ENCODE data around the gene GABRB1. TPM values are rescaled to one million over a fixed set of nuclear protein-coding genes. Genes with fewer than 3 reads are reported as not detected.

Gene GABRB1
- total and polyA plus RNA-seq, 5 donors from 2014 or later, result not detected

- H3K9me3 Mint-ChIP-seq, result peaks cover 0 to 3% (median 0%) of the 10 kb centered on the region in 7 donors
- H3K27me3 ChIP-seq (ENCODE audit: control insufficient read depth, insufficient read depth, low read length), result no peaks in the 10 kb centered on the region
- DNase-seq, result no peak
- H3K4me3 Mint-ChIP-seq, result no peak overlapping the region
- ATAC-seq (ENCODE audit: low read depth in 2 of 2), result no peak
- no peak overlapping the region for H3K4me3 ChIP-seq (ENCODE audit: low read depth, low read length)
- no peaks in the 10 kb centered on the region for H3K27me3 Mint-ChIP-seq
- H3K4me1 Mint-ChIP-seq, result no peaks in the 10 kb centered on the region
- H3K36me3 Mint-ChIP-seq, result no peaks in the 10 kb centered on the region
- H3K27ac ChIP-seq (ENCODE audit: insufficient read depth, low read length, poor library complexity, severe bottlenecking), result no peak overlapping the region
- H3K4me1 ChIP-seq (ENCODE audit: control insufficient read depth, insufficient read depth, low read length, poor library complexity, severe bottlenecking), result no peaks in the 10 kb centered on the region
- H3K27ac Mint-ChIP-seq, result no peak overlapping the region
- H3K9me3 ChIP-seq (ENCODE audit: control insufficient read depth in 2 of 2, low read length in 2 of 2), result no peaks in the 10 kb centered on the region
- H3K36me3 ChIP-seq (ENCODE audit: control insufficient read depth, insufficient read depth, low read length), result no peaks in the 10 kb centered on the region
These were observed 167.4 kb downstream of the GABRB1 start for GRCh38 chr4:47198791-47199190.

DNA sequence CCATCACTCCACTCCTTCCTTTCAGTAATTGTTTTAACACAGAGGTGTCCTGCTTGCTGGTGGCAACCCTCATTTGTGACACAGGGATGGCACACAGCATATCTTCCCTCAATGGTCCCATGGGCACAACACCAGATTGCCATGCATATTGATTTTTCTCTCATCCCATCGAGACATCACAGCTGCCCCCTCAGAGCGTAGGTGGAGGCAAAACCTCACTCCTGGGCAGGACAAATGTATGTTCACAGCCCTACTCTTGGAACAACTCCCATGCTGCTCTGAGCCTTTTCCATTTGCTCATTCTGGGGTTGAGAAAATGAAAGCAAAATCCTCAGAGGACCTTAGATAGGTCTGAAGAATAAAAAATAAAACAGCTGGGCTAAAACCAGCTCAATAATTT, 172.2 kb downstream of the GABRB1 start:
- no peak overlapping the region for H3K4me3 ChIP-seq (ENCODE audit: low read depth, low read length)
- Mint-ChIP-seq H3K36me3 (no peaks in the 10 kb centered on the region), H3K4me3 (no peak overlapping the region), H3K27me3 (no peaks in the 10 kb centered on the region), H3K9me3 (peaks cover 0 to 4% (median 2%) of the 10 kb centered on the region in 7 donors), H3K27ac (no peak overlapping the region), H3K4me1 (no peaks in the 10 kb centered on the region)
- H3K9me3 ChIP-seq (ENCODE audit: control insufficient read depth in 2 of 2, low read length in 2 of 2), result no peaks in the 10 kb centered on the region
- H3K27ac ChIP-seq (ENCODE audit: insufficient read depth, low read length, poor library complexity, severe bottlenecking), result no peak overlapping the region
- ATAC-seq (ENCODE audit: low read depth in 2 of 2), result no peak
- H3K27me3 ChIP-seq (ENCODE audit: control insufficient read depth, insufficient read depth, low read length), result no peaks in the 10 kb centered on the region
- no peaks in the 10 kb centered on the region for H3K4me1 ChIP-seq (ENCODE audit: control insufficient read depth, insufficient read depth, low read length, poor library complexity, severe bottlenecking)
- H3K36me3 ChIP-seq (ENCODE audit: control insufficient read depth, insufficient read depth, low read length), result no peaks in the 10 kb centered on the region
- no peak for DNase-seq

GRCh38 chr4:47207555-47207954, 176.2 kb downstream of the GABRB1 start:
- Mint-ChIP-seq H3K36me3 (no peaks in the 10 kb centered on the region), H3K27me3 (no peaks in the 10 kb centered on the region), H3K4me1 (no peaks in the 10 kb centered on the region), H3K9me3 (peaks cover 0 to 4% (median 0%) of the 10 kb centered on the region in 7 donors), H3K27ac (no peak overlapping the region), H3K4me3 (no peak overlapping the region)
- Histone ChIP-seq H3K9me3 (ENCODE audit: control insufficient read depth in 2 of 2, low read length in 2 of 2) (no peaks in the 10 kb centered on the region), H3K36me3 (ENCODE audit: control insufficient read depth, insufficient read depth, low read length) (no peaks in the 10 kb centered on the region), H3K27ac (ENCODE audit: insufficient read depth, low read length, poor library complexity, severe bottlenecking) (no peak overlapping the region), H3K4me3 (ENCODE audit: low read depth, low read length) (no peak overlapping the region), H3K27me3 (ENCODE audit: control insufficient read depth, insufficient read depth, low read length) (no peaks in the 10 kb centered on the region), H3K4me1 (ENCODE audit: control insufficient read depth, insufficient read depth, low read length, poor library complexity, severe bottlenecking) (no peaks in the 10 kb centered on the region)
- ATAC-seq (ENCODE audit: low read depth in 2 of 2) (no peak), DNase-seq (no peak)

GRCh38 chr4:47209833-47210232, 178.5 kb downstream of the GABRB1 start:
- Histone ChIP-seq H3K27me3 (ENCODE audit: control insufficient read depth, insufficient read depth, low read length) (no peaks in the 10 kb centered on the region), H3K9me3 (ENCODE audit: control insufficient read depth in 2 of 2, low read length in 2 of 2) (no peaks in the 10 kb centered on the region), H3K4me1 (ENCODE audit: control insufficient read depth, insufficient read depth, low read length, poor library complexity, severe bottlenecking) (no peaks in the 10 kb centered on the region), H3K4me3 (ENCODE audit: low read depth, low read length) (no peak overlapping the region), H3K27ac (ENCODE audit: insufficient read depth, low read length, poor library complexity, severe bottlenecking) (no peak overlapping the region), H3K36me3 (ENCODE audit: control insufficient read depth, insufficient read depth, low read length) (no peaks in the 10 kb centered on the region)
- Mint-ChIP-seq H3K4me1 (no peaks in the 10 kb centered on the region), H3K36me3 (no peaks in the 10 kb centered on the region), H3K4me3 (no peak overlapping the region), H3K9me3 (peaks cover 0 to 2% (median 0%) of the 10 kb centered on the region in 7 donors), H3K27ac (no peak overlapping the region), H3K27me3 (no peaks in the 10 kb centered on the region)
- ATAC-seq (ENCODE audit: low read depth in 2 of 2) (no peak), DNase-seq (no peak)

DNA sequence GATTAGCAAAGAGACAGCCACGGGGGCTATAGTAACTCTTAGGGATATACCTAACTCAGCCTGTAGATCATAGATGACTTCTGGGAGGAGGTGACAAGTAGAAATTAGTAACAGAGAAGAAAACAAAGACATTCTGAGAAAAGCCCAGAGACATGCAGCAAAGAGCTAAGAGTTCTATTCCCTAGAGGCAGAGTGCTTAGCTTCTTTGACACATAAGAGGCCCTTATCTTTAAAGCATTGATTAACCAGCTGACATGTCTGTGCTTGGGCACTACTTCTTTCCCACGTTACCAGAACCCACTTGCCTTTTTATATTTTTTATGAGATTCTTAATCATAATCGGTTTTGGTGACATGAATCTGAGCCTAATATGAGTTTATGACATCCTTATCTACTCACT, 179.5 kb downstream of the GABRB1 start:
- ATAC-seq (ENCODE audit: low read depth in 2 of 2), result no peak
- Mint-ChIP-seq H3K27ac (no peak overlapping the region), H3K4me1 (no peaks in the 10 kb centered on the region), H3K9me3 (peaks cover 0 to 2% (median 0%) of the 10 kb centered on the region in 7 donors), H3K4me3 (no peak overlapping the region), H3K27me3 (no peaks in the 10 kb centered on the region), H3K36me3 (no peaks in the 10 kb centered on the region)
- H3K36me3 ChIP-seq (ENCODE audit: control insufficient read depth, insufficient read depth, low read length), result no peaks in the 10 kb centered on the region
- no peaks in the 10 kb centered on the region for H3K4me1 ChIP-seq (ENCODE audit: control insufficient read depth, insufficient read depth, low read length, poor library complexity, severe bottlenecking)
- no peak for DNase-seq
- no peak overlapping the region for H3K27ac ChIP-seq (ENCODE audit: insufficient read depth, low read length, poor library complexity, severe bottlenecking)
- no peaks in the 10 kb centered on the region for H3K9me3 ChIP-seq (ENCODE audit: control insufficient read depth in 2 of 2, low read length in 2 of 2)
- H3K27me3 ChIP-seq (ENCODE audit: control insufficient read depth, insufficient read depth, low read length), result no peaks in the 10 kb centered on the region
- H3K4me3 ChIP-seq (ENCODE audit: low read depth, low read length), result no peak overlapping the region

GRCh38 chr4:47213106-47213505, 181.7 kb downstream of the GABRB1 start:
- Histone ChIP-seq H3K9me3 (ENCODE audit: control insufficient read depth in 2 of 2, low read length in 2 of 2) (no peaks in the 10 kb centered on the region), H3K4me1 (ENCODE audit: control insufficient read depth, insufficient read depth, low read length, poor library complexity, severe bottlenecking) (no peaks in the 10 kb centered on the region), H3K27me3 (ENCODE audit: control insufficient read depth, insufficient read depth, low read length) (no peaks in the 10 kb centered on the region), H3K27ac (ENCODE audit: insufficient read depth, low read length, poor library complexity, severe bottlenecking) (no peak overlapping the region), H3K4me3 (ENCODE audit: low read depth, low read length) (no peak overlapping the region), H3K36me3 (ENCODE audit: control insufficient read depth, insufficient read depth, low read length) (no peaks in the 10 kb centered on the region)
- H3K27ac Mint-ChIP-seq, result no peak overlapping the region
- no peak overlapping the region for H3K4me3 Mint-ChIP-seq
- no peak for DNase-seq
- H3K27me3 Mint-ChIP-seq, result peaks cover 4% of the 10 kb centered on the region
- no peak for ATAC-seq (ENCODE audit: low read depth in 2 of 2)
- H3K9me3 Mint-ChIP-seq, result no peaks in the 10 kb centered on the region
- H3K36me3 Mint-ChIP-seq, result no peaks in the 10 kb centered on the region
- no peaks in the 10 kb centered on the region for H3K4me1 Mint-ChIP-seq

DNA sequence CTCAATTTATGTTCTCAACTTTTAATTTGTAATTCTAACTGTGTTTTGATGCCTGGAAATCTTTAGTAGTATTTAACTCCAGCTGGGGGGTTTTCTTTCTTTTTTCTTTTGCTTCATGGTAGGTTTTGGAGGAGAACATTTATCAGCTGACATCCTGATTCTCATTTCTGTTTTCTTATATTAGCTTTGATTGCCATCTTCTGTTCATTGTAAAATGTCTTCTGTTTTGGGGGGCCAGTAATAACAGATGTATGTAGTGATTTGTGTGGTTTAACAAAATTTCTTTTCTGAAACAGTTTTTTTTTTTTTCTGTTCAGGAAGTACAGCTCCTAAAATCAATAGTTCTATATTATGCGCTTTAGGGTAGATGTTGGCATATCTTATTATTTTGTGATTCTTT, 182.2 kb downstream of the GABRB1 start:
- no peak for DNase-seq
- Histone ChIP-seq H3K9me3 (ENCODE audit: control insufficient read depth in 2 of 2, low read length in 2 of 2) (no peaks in the 10 kb centered on the region), H3K27ac (ENCODE audit: insufficient read depth, low read length, poor library complexity, severe bottlenecking) (no peak overlapping the region), H3K27me3 (ENCODE audit: control insufficient read depth, insufficient read depth, low read length) (no peaks in the 10 kb centered on the region), H3K36me3 (ENCODE audit: control insufficient read depth, insufficient read depth, low read length) (no peaks in the 10 kb centered on the region), H3K4me1 (ENCODE audit: control insufficient read depth, insufficient read depth, low read length, poor library complexity, severe bottlenecking) (no peaks in the 10 kb centered on the region), H3K4me3 (ENCODE audit: low read depth, low read length) (no peak overlapping the region)
- H3K9me3 Mint-ChIP-seq, result no peaks in the 10 kb centered on the region
- no peaks in the 10 kb centered on the region for H3K36me3 Mint-ChIP-seq
- H3K27me3 Mint-ChIP-seq, result peaks cover 4% of the 10 kb centered on the region
- ATAC-seq (ENCODE audit: low read depth in 2 of 2), result no peak
- no peak overlapping the region for H3K27ac Mint-ChIP-seq
- no peak overlapping the region for H3K4me3 Mint-ChIP-seq
- no peaks in the 10 kb centered on the region for H3K4me1 Mint-ChIP-seq

DNA sequence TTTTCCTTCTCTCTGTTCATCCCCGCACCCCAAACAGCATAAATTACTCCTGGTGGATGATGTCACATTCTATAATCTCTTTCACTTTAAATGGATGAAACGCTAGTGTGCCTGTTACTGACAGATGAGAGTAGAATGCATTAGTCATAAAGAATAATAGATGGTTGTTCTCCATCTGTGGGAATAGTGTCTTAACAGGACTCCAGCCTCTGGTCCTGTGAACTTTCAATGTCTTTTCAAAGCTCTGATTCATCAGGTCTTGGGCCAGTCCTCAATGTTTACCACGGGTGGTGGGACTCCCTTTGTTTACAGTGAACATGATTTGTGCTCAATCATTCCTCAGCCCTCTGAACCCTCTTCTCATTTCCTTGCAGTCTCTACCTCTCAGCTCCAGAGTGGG, 182.6 kb downstream of the GABRB1 start:
- H3K36me3 ChIP-seq (ENCODE audit: control insufficient read depth, insufficient read depth, low read length), result no peaks in the 10 kb centered on the region
- DNase-seq, result no peak
- H3K4me3 ChIP-seq (ENCODE audit: low read depth, low read length), result no peak overlapping the region
- H3K4me1 ChIP-seq (ENCODE audit: control insufficient read depth, insufficient read depth, low read length, poor library complexity, severe bottlenecking), result no peaks in the 10 kb centered on the region
- H3K36me3 Mint-ChIP-seq, result no peaks in the 10 kb centered on the region
- no peaks in the 10 kb centered on the region for H3K27me3 ChIP-seq (ENCODE audit: control insufficient read depth, insufficient read depth, low read length)
- H3K4me3 Mint-ChIP-seq, result no peak overlapping the region
- no peaks in the 10 kb centered on the region for H3K9me3 ChIP-seq (ENCODE audit: control insufficient read depth in 2 of 2, low read length in 2 of 2)
- H3K9me3 Mint-ChIP-seq, result no peaks in the 10 kb centered on the region
- H3K27ac ChIP-seq (ENCODE audit: insufficient read depth, low read length, poor library complexity, severe bottlenecking), result no peak overlapping the region
- ATAC-seq (ENCODE audit: low read depth in 2 of 2), result no peak
- H3K27ac Mint-ChIP-seq, result no peak overlapping the region
- no peaks in the 10 kb centered on the region for H3K4me1 Mint-ChIP-seq
- H3K27me3 Mint-ChIP-seq, result peaks cover 4% of the 10 kb centered on the region
